Neural cell (in vitro differentiated cells): ENCODE measurements around the gene TNS1. TPM values are rescaled to one million over a fixed set of nuclear protein-coding genes. Genes with fewer than 3 reads are reported as not detected.

Source experiments
- H2AFZ ChIP-seq: fragments of 200-600, 300-800 bp; sonication (generic), shearing (Covaris generic); 2 replicates; pipeline ENCODE4 v1.6.0; 2014; ENCODE audit warnings: low read depth, mild to moderate bottlenecking, antibody characterized with exemption, low read length, moderate library complexity
- H3F3A ChIP-seq: fragments of 200-600 bp; shearing (Covaris generic); 2 replicates; pipeline ENCODE4 v1.6.1; 2016; ENCODE audit warnings: mild to moderate bottlenecking, moderate library complexity, mixed read lengths, antibody characterized with exemption, low read length; ENCODE audit not compliant: insufficient read depth, poor library complexity, severe bottlenecking
- H3K27ac ChIP-seq: fragments of 200-600, 300-800 bp; sonication (generic), shearing (Covaris generic); 2 replicates; pipeline ENCODE4 v1.5.1; 2014; ENCODE audit warnings: mild to moderate bottlenecking, low read length, moderate library complexity
- H3K27me3 ChIP-seq: fragments of 300-800, 200-600 bp; sonication (generic), shearing (Covaris generic); 2 replicates; pipeline ENCODE4 v1.6.0; 2014; ENCODE audit warnings: mild to moderate bottlenecking, low read depth, low read length, moderate library complexity; ENCODE audit not compliant: insufficient read depth
- H3K36me3 ChIP-seq: fragments of 300-800, 200-600 bp; sonication (generic), shearing (Covaris generic); 2 replicates; pipeline ENCODE4 v1.5.1; 2014; ENCODE audit warnings: mild to moderate bottlenecking, antibody characterized with exemption, low read length, moderate library complexity; ENCODE audit not compliant: insufficient read depth
- H3K4me2 ChIP-seq: fragments of 300-800, 200-600 bp; sonication (generic), shearing (Covaris generic); 2 replicates; pipeline ENCODE4 v1.6.0; 2014; ENCODE audit warnings: mild to moderate bottlenecking, low read length
- H3K4me3 ChIP-seq: fragments of 300-800, 200-600 bp; sonication (generic), shearing (Covaris generic); 2 replicates; pipeline ENCODE4 v1.5.1; 2014; ENCODE audit warnings: mild to moderate bottlenecking, low read length, moderate library complexity
- H3K79me2 ChIP-seq: fragments of 200-600 bp; shearing (Covaris generic); replicated peaks from 2 replicates; pipeline ENCODE4 v1.6.0; 2014; ENCODE audit warnings: mild to moderate bottlenecking, low read length, moderate library complexity; ENCODE audit not compliant: insufficient read depth
- H3K9ac ChIP-seq: fragments of 300-800, 200-600 bp; sonication (generic), shearing (Covaris generic); 2 replicates; pipeline ENCODE4 v1.6.1; 2016; ENCODE audit warnings: mild to moderate bottlenecking, low read length, mixed read lengths
- H3K9me2 ChIP-seq: fragments of 200-600 bp; shearing (Covaris generic); 2 replicates; pipeline ENCODE4 v1.6.1; 2016; ENCODE audit warnings: mild to moderate bottlenecking, low read length, mixed read lengths; ENCODE audit not compliant: insufficient read depth
- H3K9me3 ChIP-seq: fragments of 200-600, 300-800 bp; sonication (generic), shearing (Covaris generic); 2 replicates; pipeline ENCODE4 v1.6.1; 2016; ENCODE audit warnings: mild to moderate bottlenecking, mixed run types, low read length, moderate library complexity, mixed read lengths
- H4K20me1 ChIP-seq: fragments of 200-600 bp; shearing (Covaris generic); 2 replicates; pipeline ENCODE4 v1.6.1; 2016; ENCODE audit warnings: mild to moderate bottlenecking, mixed run types; ENCODE audit not compliant: insufficient read depth
- CTCF ChIP-seq: fragments of 450-650 bp; IDR thresholded peaks from 2 replicates; pipeline ENCODE4 v1.5.1; 2014; ENCODE audit warnings: antibody characterized with exemption, mild to moderate bottlenecking, moderate library complexity; ENCODE audit not compliant: poor library complexity, severe bottlenecking
- EP300 ChIP-seq: fragments of 450-650 bp; conservative IDR thresholded peaks from 2 replicates; pipeline ENCODE4 v1.6.1; 2014; ENCODE audit warnings: antibody characterized with exemption, mild to moderate bottlenecking, moderate library complexity; ENCODE audit not compliant: poor library complexity, severe bottlenecking
- EZH2 ChIP-seq: fragments of 200-600, 300-800 bp; shearing (Covaris generic), sonication (generic); IDR thresholded peaks from 2 replicates; pipeline ENCODE4 v1.6.1; 2014; ENCODE audit warnings: antibody characterized with exemption, low read length, borderline replicate concordance, mild to moderate bottlenecking; ENCODE audit not compliant: insufficient read depth, poor library complexity, severe bottlenecking
- MXI1 ChIP-seq: fragments of 450-650 bp; conservative IDR thresholded peaks from 2 replicates; pipeline ENCODE4 v1.6.1; 2014; ENCODE audit warnings: antibody characterized with exemption, mild to moderate bottlenecking; ENCODE audit not compliant: poor library complexity, severe bottlenecking
- POLR2AphosphoS5 ChIP-seq: IDR thresholded peaks from 2 replicates; pipeline ENCODE4 v1.6.1; 2012
- RAD21 ChIP-seq: fragments of 450-650 bp; conservative IDR thresholded peaks from 2 replicates; pipeline ENCODE4 v1.6.1; 2014; ENCODE audit warnings: antibody characterized with exemption, mild to moderate bottlenecking, moderate library complexity
- SMC3 ChIP-seq: fragments of 450-650 bp; conservative IDR thresholded peaks from 2 replicates; pipeline ENCODE4 v1.6.1; 2014; ENCODE audit warnings: antibody characterized with exemption, mild to moderate bottlenecking, moderate library complexity; ENCODE audit not compliant: poor library complexity
- TAF1 ChIP-seq: IDR thresholded peaks from 2 replicates; pipeline ENCODE4 v1.6.1; 2012; ENCODE audit warnings: low read depth
- polyA plus RNA-seq: library from polyadenylated mRNA; depleted of rRNA; stranded (reverse); fragments of >200 nt; gene quantifications from 2 replicates; pipeline ENCODE4 v1.2.3, GENCODE V29; 2014
- TF ChIP-seq, protein P1 (sequence below): IDR thresholded peaks from 2 replicates; pipeline ENCODE4 v1.6.1; 2012; ENCODE audit warnings: borderline replicate concordance

TNS1 gene
- polyA plus RNA-seq, 1 donor from 2014 or later, result 1.5 TPM

GRCh38 chr2:217856871-217857270, 145.9 kb downstream of the TNS1 start:
- H3K4me3 ChIP-seq, result peak overlapping the region; percentile 60
- H4K20me1 ChIP-seq, result no peaks in the 10 kb centered on the region
- no peak overlapping the region for H3K27ac ChIP-seq
- no peak overlapping the region for H3K9ac ChIP-seq
- H3F3A ChIP-seq, result no peaks in the 10 kb centered on the region
- no peak overlapping the region for H2AFZ ChIP-seq
- no peaks in the 10 kb centered on the region for H3K9me3 ChIP-seq
- H3K79me2 ChIP-seq, result no peaks in the 10 kb centered on the region
- H3K4me2 ChIP-seq, result no peak overlapping the region
- no peaks in the 10 kb centered on the region for H3K9me2 ChIP-seq
- H3K36me3 ChIP-seq, result no peaks in the 10 kb centered on the region
- no peaks in the 10 kb centered on the region for H3K27me3 ChIP-seq
- TF ChIP-seq CTCF, result no peak
- TF ChIP-seq EP300, result no peak
- TF ChIP-seq SMC3, result no peak
- no peak for TF ChIP-seq RAD21
- no peak for TF ChIP-seq EZH2
- TF ChIP-seq POLR2AphosphoS5, result no peak
- no peak for TF ChIP-seq TAF1
- TF ChIP-seq, protein P1, sequence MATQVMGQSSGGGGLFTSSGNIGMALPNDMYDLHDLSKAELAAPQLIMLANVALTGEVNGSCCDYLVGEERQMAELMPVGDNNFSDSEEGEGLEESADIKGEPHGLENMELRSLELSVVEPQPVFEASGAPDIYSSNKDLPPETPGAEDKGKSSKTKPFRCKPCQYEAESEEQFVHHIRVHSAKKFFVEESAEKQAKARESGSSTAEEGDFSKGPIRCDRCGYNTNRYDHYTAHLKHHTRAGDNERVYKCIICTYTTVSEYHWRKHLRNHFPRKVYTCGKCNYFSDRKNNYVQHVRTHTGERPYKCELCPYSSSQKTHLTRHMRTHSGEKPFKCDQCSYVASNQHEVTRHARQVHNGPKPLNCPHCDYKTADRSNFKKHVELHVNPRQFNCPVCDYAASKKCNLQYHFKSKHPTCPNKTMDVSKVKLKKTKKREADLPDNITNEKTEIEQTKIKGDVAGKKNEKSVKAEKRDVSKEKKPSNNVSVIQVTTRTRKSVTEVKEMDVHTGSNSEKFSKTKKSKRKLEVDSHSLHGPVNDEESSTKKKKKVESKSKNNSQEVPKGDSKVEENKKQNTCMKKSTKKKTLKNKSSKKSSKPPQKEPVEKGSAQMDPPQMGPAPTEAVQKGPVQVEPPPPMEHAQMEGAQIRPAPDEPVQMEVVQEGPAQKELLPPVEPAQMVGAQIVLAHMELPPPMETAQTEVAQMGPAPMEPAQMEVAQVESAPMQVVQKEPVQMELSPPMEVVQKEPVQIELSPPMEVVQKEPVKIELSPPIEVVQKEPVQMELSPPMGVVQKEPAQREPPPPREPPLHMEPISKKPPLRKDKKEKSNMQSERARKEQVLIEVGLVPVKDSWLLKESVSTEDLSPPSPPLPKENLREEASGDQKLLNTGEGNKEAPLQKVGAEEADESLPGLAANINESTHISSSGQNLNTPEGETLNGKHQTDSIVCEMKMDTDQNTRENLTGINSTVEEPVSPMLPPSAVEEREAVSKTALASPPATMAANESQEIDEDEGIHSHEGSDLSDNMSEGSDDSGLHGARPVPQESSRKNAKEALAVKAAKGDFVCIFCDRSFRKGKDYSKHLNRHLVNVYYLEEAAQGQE, result no peak
- no peak for TF ChIP-seq MXI1

GRCh38 chr2:217856159-217856558, 146.6 kb downstream of the TNS1 start:
- H3K4me3 ChIP-seq, result no peak overlapping the region

More at GRCh38 chr2:217856159-217856558, 146.6 kb downstream of the TNS1 start:
- H3K27ac ChIP-seq, result no peak overlapping the region
- H2AFZ ChIP-seq, result no peak overlapping the region
- H3K9me3 ChIP-seq, result no peaks in the 10 kb centered on the region
- H3K27me3 ChIP-seq, result no peaks in the 10 kb centered on the region
- H3K9me2 ChIP-seq, result no peaks in the 10 kb centered on the region
- no peaks in the 10 kb centered on the region for H3F3A ChIP-seq
- no peak overlapping the region for H3K9ac ChIP-seq
- H3K36me3 ChIP-seq, result no peaks in the 10 kb centered on the region
- no peak for TF ChIP-seq POLR2AphosphoS5
- no peak for TF ChIP-seq CTCF
- TF ChIP-seq EP300, result no peak
- no peak for TF ChIP-seq TAF1
- no peak for TF ChIP-seq EZH2
- no peaks in the 10 kb centered on the region for H4K20me1 ChIP-seq
- no peak overlapping the region for H3K4me2 ChIP-seq
- H3K79me2 ChIP-seq, result no peaks in the 10 kb centered on the region
